Renal pelvis (tissue), 4 donors: ENCODE data around the gene HOXC10. TPM values are rescaled to one million over a fixed set of nuclear protein-coding genes. Genes with fewer than 3 reads are reported as not detected.
A peak's percentile ranks its signal among the peaks of the same experiment; 100 is the strongest.

ENCODE experiments used
- DNase-seq: peaks from one replicate; pipeline ENCODE4 v3.0.0-alpha.2; 2013
- polyA plus RNA-seq, 3 donors: library from polyadenylated mRNA; unstranded; fragments of 120-200 nt; gene quantifications; one replicate each; pipeline ENCODE4 v1.2.1, GENCODE V29; 2013; ENCODE audit not compliant: insufficient read length in 3 of 3

The HOXC10 gene
- polyA plus RNA-seq, 3 donors, result 53.8 to 61.0 (median 58.4) TPM

GRCh38 chr12:54024581-54025305 lies 39.8 kb downstream of the HOXC10 start:
- no peak for DNase-seq

DNA sequence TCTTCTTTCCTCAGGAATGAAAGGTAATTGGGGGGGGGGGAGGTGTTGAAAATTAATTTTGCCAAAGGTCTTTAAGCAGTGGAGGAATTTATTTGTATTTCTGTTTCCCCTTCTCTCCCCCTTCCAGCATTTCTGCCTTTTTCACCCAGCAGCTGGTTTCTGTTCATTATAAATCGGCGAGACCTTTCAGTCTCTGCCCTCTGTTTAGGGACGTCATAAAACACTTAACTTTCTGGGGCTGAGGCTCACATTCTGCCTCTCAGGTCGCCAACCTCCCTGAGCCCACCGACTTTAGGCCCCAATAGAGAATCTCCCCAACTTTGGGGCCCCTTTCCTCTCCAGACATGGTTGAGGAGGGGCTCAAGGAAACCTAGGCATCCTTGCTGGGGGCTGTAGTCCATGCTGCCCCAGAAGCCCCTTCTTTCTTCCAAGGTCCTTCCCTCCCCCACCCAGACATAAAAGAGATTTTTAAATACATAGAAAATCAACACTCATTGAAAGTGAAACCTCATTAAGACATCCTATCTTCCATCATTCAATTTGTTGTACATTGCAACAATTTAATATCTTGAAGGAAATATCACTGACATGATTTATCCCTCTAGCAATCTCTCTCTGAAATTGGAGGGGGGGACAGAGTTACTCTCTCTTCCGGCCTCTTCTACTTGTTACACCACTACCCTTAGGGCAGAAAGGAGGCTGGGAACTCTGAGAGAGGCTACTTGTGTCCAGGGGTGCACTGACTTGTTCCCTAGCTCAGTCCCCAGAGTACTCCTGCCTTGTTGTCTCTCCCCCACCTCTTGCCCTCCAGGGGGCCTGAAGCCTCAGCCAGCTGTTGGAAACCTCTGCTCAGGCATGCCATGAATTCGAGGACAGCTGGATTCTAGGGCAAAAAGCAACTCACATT lies 40.8 kb downstream of the HOXC10 start:
- DNase-seq, result no peak

GRCh38 chr12:54026640-54027441 lies 41.9 kb downstream of the HOXC10 start:
- no peak for DNase-seq

DNA sequence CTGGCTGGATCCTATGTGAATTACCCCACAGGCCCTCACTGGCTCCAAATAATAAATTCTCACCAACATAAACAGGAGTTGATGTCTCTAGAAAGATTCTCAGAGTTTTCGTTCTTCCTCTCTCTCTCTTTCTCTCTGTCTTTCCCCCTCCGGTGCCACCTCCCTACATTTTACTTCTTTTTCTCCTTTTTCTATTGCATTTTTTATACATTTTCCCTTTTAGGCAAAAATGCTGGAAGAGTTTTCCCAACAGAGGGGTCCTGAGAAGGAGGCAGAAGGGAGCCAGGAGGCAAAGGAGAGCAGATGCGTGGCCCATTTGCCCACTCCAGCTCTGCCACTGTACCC lies 42.5 kb downstream of the HOXC10 start:
- no peak for DNase-seq

- no peak for DNase-seq
These were observed 43.6 kb downstream of the HOXC10 start, which contains the start of gene HOXC6 for GRCh38 chr12:54028314-54029201. TSS of gene HOXC6 (plus strand) at chr12:54028440. CDS start at chr12:54028522, 82 bp downstream.

- no peak for DNase-seq
These were observed 44.8 kb downstream of the HOXC10 start for GRCh38 chr12:54029529-54030441.

DNA sequence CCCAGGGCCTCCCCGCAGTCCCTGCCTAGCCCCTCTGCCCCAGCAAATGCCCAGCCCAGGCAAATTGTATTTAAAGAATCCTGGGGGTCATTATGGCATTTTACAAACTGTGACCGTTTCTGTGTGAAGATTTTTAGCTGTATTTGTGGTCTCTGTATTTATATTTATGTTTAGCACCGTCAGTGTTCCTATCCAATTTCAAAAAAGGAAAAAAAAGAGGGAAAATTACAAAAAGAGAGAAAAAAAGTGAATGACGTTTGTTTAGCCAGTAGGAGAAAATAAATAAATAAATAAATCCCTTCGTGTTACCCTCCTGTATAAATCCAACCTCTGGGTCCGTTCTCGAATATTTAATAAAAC lies 45.5 kb downstream of the HOXC10 start:
- DNase-seq, result no peak

DNA sequence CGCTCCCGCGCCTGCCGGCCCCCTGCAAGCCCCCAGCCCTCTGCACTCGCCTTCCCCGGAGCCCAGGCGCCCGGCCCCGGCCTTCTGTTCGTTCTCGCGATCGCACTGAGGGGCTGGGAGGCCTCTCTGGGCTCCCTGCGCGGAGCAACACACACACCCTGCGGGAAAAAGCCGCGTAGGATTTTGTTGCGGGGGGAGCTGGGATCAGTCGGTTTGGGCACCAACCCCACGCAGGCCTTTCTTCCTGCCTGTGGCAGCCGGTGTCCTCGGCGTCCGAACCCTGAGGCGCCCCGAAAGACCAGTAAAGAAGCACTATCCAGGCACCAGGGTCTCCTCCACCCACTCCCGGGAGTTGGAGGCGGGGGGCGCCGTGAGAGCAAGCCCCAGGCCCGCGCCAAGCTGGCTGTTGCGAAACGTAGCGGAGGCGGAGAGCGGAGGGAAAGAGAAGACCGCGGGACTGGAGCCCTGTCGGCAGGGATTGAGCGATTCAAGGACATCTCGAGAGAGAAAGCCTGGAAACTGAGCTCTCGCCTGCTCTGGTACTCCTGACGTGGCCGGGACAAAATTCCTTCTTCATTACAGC lies 46.0 kb downstream of the HOXC10 start:
- no peak for DNase-seq

GRCh38 chr12:54031480-54031879 lies 46.5 kb downstream of the HOXC10 start:
- DNase-seq, result no peak

DNA sequence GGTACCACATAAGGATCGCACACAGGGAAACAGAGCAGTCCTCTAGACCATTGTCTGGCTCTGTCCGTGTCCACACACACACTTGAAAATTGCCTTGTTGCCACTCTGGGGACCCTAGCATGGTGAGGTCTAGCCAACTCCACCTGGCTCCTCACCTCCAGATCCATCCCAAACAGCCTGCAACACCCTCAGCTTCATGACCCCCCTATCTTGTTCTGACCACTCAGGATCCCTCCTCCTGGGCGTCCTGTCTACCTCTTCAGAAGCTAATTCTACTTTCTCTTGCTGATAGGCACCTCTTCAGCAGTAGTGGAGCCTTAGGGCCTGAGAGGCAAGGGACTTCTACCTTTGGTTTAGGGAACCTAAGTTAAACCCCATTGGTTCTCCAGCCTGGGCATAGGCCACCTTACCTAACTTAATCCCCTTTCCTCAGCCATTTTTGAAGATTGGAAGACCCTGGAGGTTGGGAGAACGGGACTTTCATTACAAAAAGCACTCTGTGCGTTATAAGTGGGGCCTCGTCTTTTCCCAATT lies 47.2 kb downstream of the HOXC10 start:
- DNase-seq, result no peak

DNA sequence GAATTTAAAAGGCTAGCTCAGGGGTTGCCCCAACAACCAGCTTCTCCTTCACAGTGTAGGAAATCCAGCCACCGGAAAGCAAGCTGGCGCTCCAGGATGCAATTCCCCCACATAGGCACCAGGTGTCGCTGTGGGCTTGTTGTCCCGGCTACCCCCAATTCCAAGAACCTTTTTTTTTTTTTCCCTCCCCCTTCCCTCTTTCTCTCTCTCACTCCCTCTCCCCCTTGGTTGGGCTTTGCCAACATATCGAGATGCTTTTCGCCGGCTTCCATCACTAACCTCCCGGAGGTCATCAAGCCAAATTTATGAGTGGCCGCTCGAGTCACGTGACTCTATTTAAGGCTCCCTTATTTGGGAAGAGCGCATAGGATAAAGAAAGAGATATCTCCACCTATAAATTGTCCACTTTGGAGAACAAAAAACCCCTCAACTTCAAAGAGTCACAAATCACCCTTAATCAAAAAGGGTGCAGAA lies 47.7 kb downstream of the HOXC10 start, which contains the start of gene HOXC5:
Gene HOXC5 (plus strand): TSS at position 424 of the 474 bp plus-strand sequence. CDS start 73 bp downstream, outside the sequence.
- peak; percentile 90 for DNase-seq

- DNase-seq, result peak; percentile 91
These were observed 48.4 kb downstream of the HOXC10 start for GRCh38 chr12:54033106-54033979.

- DNase-seq, result no peak
These were observed 49.2 kb downstream of the HOXC10 start for GRCh38 chr12:54033980-54034784.

DNA sequence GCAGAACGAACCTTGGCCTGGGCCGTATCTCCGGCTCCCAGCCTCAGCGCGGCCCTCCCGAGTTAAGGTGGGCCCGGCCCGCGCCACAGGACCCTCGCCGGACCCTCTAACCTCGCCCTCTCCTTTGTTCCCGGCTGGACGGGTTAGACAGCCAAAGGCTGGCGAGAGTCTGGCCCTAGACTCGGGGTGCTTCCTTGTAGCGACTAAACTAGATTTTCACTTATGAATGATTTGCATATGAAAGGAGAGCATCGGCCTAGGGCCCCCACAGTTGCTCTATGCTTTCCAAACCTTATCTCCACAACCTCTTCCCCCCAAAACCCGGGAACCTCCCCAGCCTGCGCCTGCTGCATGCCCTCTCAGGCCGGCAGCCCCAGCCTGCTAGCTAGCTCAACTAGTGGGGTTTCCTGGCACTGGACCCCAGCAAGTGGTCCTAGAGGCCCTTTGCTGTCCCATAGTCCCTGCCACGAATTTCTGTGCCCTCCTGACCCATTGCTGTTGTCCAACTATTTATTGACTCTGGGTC lies 49.9 kb downstream of the HOXC10 start:
- no peak for DNase-seq

GRCh38 chr12:54035568-54036264 lies 50.8 kb downstream of the HOXC10 start:
- DNase-seq, result no peak
